Activated gamma-delta T cell (primary cell): ENCODE results near the gene CNTNAP2.

ENCODE experiments used
- DNase-seq: peaks from one replicate; lab custom pipeline; 2025; lab: John Stamatoyannopoulos, UW

CNTNAP2 gene

GRCh38 chr7:147485660-147486210 lies 1369.1 kb downstream of the CNTNAP2 start:
- no peak for DNase-seq

GRCh38 chr7:147492606-147493005 lies 1376.0 kb downstream of the CNTNAP2 start:
- no peak for DNase-seq

GRCh38 chr7:147496209-147496608 lies 1379.6 kb downstream of the CNTNAP2 start:
- no peak for DNase-seq

- DNase-seq = no peak
Measured at GRCh38 chr7:147497246-147497645, 1380.6 kb downstream of the CNTNAP2 start.

GRCh38 chr7:147498081-147498480 lies 1381.5 kb downstream of the CNTNAP2 start:
- DNase-seq = no peak

GRCh38 chr7:147509035-147509501 lies 1392.5 kb downstream of the CNTNAP2 start:
- no peak for DNase-seq

GRCh38 chr7:147509541-147510200 lies 1393.1 kb downstream of the CNTNAP2 start:
- DNase-seq = no peak

- no peak for DNase-seq
Measured at GRCh38 chr7:147510201-147510542, 1393.6 kb downstream of the CNTNAP2 start.

- no peak for DNase-seq
Measured at GRCh38 chr7:147510923-147511322, 1394.3 kb downstream of the CNTNAP2 start.

GRCh38 chr7:147513451-147513850 lies 1396.8 kb downstream of the CNTNAP2 start:
- DNase-seq = no peak

- no peak for DNase-seq
Measured at GRCh38 chr7:147516391-147516790, 1399.8 kb downstream of the CNTNAP2 start.

- DNase-seq = no peak
Measured at GRCh38 chr7:147519062-147519461, 1402.5 kb downstream of the CNTNAP2 start.

- no peak for DNase-seq
Measured at GRCh38 chr7:147523056-147523455, 1406.5 kb downstream of the CNTNAP2 start.

- no peak for DNase-seq
Measured at GRCh38 chr7:147524726-147525250, 1408.2 kb downstream of the CNTNAP2 start.

GRCh38 chr7:147525325-147525724 lies 1408.7 kb downstream of the CNTNAP2 start:
- no peak for DNase-seq

GRCh38 chr7:147535701-147536111 lies 1419.1 kb downstream of the CNTNAP2 start:
- DNase-seq = no peak

GRCh38 chr7:147539685-147540084 lies 1423.1 kb downstream of the CNTNAP2 start:
- DNase-seq = no peak

- DNase-seq = no peak
Measured at GRCh38 chr7:147540743-147541142, 1424.1 kb downstream of the CNTNAP2 start.

- DNase-seq = no peak
Measured at GRCh38 chr7:147541261-147541660, 1424.7 kb downstream of the CNTNAP2 start.

GRCh38 chr7:147547252-147547897 lies 1430.8 kb downstream of the CNTNAP2 start:
- DNase-seq = no peak

- no peak for DNase-seq
Measured at GRCh38 chr7:147556317-147556716, 1439.7 kb downstream of the CNTNAP2 start.

GRCh38 chr7:147563669-147564068 lies 1447.1 kb downstream of the CNTNAP2 start:
- no peak for DNase-seq
